Endothelial cell of umbilical vein (primary cell): ENCODE measurements around the gene CCIN. TPM values are rescaled to one million over a fixed set of nuclear protein-coding genes. Genes with fewer than 3 reads are reported as not detected.

Source experiments
- BruUV-seq: library from RNA; stranded (reverse); fragments of 400-500 nt; replicated peaks from 2 replicates; lab custom pipeline; 2021; lab: Mats Ljungman, UMichigan
- CTCF ChIA-PET: fragments of 300-600, 350-600 bp; sonication (Branson Sonifier 250); formaldehyde crosslinking; loops from one replicate; lab custom pipeline; 2021; ENCODE audit warnings: antibody characterized with exemption, inconsistent platforms; lab: Charles Lee
- POLR2A ChIA-PET: fragments of 300-600, 350-600 bp; sonication (Branson Sonifier 250); formaldehyde crosslinking; loops from one replicate; lab custom pipeline; 2021; ENCODE audit warnings: antibody characterized with exemption, inconsistent platforms; lab: Charles Lee
- DNase-seq: peaks from one replicate; pipeline ENCODE4 v3.0.0-alpha.2; 2011; ENCODE audit warnings: low read depth, low spot score
- FAIRE-seq: peaks from 2 replicates; lab custom pipeline; 2011; peaks lifted over from hg19 to GRCh38; lab: Jason Lieb, UNC
- H2AFZ ChIP-seq: 2 replicates; pipeline ENCODE4 v1.6.0; 2012; ENCODE audit warnings: low read depth, low read length, control low read depth, inconsistent platforms
- H3K27ac ChIP-seq: 2 replicates; pipeline ENCODE4 v1.5.1; 2011; ENCODE audit warnings: low read depth, mild to moderate bottlenecking, control low read depth, low read length, moderate library complexity; ENCODE audit not compliant: insufficient read depth
- H3K27me3 ChIP-seq, 2 experiments: 2 replicates each; pipeline versions ENCODE4 v1.6.0 to v1.6.1; 2011; ENCODE audit warnings: low read length in 2 of 2, mixed read lengths in 1 of 2; ENCODE audit not compliant: control insufficient read depth in 2 of 2, insufficient read depth in 2 of 2
- H3K36me3 ChIP-seq, 2 experiments: 2 replicates in 1 of 2; 3 replicates in 1 of 2; pipeline ENCODE4 v1.5.1; 2011; ENCODE audit warnings: low read length in 2 of 2, mild to moderate bottlenecking in 1 of 2, moderate library complexity in 1 of 2; ENCODE audit not compliant: control insufficient read depth in 2 of 2, insufficient read depth in 2 of 2; ENCODE audit errors: extremely low read depth in 1 of 2
- H3K4me1 ChIP-seq: 3 replicates; pipeline ENCODE4 v1.5.1; 2011; ENCODE audit warnings: mild to moderate bottlenecking, low read length; ENCODE audit not compliant: control insufficient read depth, insufficient read depth; ENCODE audit errors: extremely low read depth
- H3K4me2 ChIP-seq: 2 replicates; pipeline ENCODE4 v1.6.1; 2011; ENCODE audit warnings: low read length, control low read depth, mixed read lengths; ENCODE audit not compliant: insufficient read depth
- H3K4me3 ChIP-seq, 3 experiments: fragments of 200-600 bp in 1 of 3; sonication (generic), shearing (Covaris generic) in 1 of 3; replicated peaks in 1 of 3; 2 replicates each; pipeline ENCODE4 v1.5.1; 2011 to 2016; ENCODE audit warnings: control low read depth in 3 of 3, low read length in 3 of 3, mild to moderate bottlenecking in 2 of 3, inconsistent platforms in 1 of 3, low read depth in 1 of 3, moderate library complexity in 1 of 3; ENCODE audit not compliant: insufficient read depth in 1 of 3
- H3K79me2 ChIP-seq: 2 replicates; pipeline ENCODE4 v1.6.0; 2012; ENCODE audit warnings: low read length, inconsistent platforms; ENCODE audit not compliant: control insufficient read depth, insufficient read depth
- H3K9ac ChIP-seq: replicated peaks from 2 replicates; pipeline ENCODE3; 2011; ENCODE audit warnings: low read length, control low read depth; ENCODE audit not compliant: insufficient read depth; ENCODE audit errors: extremely low read depth
- H3K9me1 ChIP-seq: replicated peaks from 3 replicates; pipeline ENCODE4 v1.6.0; 2011; ENCODE audit warnings: mild to moderate bottlenecking, low read length; ENCODE audit not compliant: control insufficient read depth, insufficient read depth; ENCODE audit errors: extremely low read depth
- H3K9me3 ChIP-seq: replicated peaks from 2 replicates; pipeline ENCODE4 v1.5.1; 2012; ENCODE audit warnings: low read length, inconsistent platforms; ENCODE audit not compliant: control insufficient read depth, insufficient read depth
- H4K20me1 ChIP-seq: replicated peaks from 2 replicates; pipeline ENCODE3; 2011; ENCODE audit warnings: mild to moderate bottlenecking, low read length; ENCODE audit not compliant: control insufficient read depth, insufficient read depth; ENCODE audit errors: extremely low read depth
- CTCF ChIP-seq, 2 donors: IDR thresholded peaks; 1 replicate in 1 of 2; 2 replicates in 1 of 2; pipeline ENCODE4 v1.5.1; 2011; ENCODE audit warnings: low read length in 2 of 2, mild to moderate bottlenecking in 2 of 2, moderate library complexity in 2 of 2, control low read depth in 1 of 2, inconsistent platforms in 1 of 2, low read depth in 1 of 2; ENCODE audit not compliant: insufficient read depth in 1 of 2; ENCODE audit errors: extremely low read depth in 1 of 2
- EZH2 ChIP-seq: IDR thresholded peaks from 2 replicates; pipeline ENCODE4 v1.6.1; 2012; ENCODE audit warnings: borderline replicate concordance, low read depth, mild to moderate bottlenecking, moderate library complexity, low read length, inconsistent platforms; ENCODE audit not compliant: severe bottlenecking
- FOS ChIP-seq: IDR thresholded peaks from 2 replicates; pipeline ENCODE4 v1.6.1; 2011; ENCODE audit warnings: mild to moderate bottlenecking, low read length, moderate library complexity, borderline replicate concordance; ENCODE audit not compliant: insufficient read depth
- GATA2 ChIP-seq: IDR thresholded peaks from 2 replicates; pipeline ENCODE4 v1.7.0; 2011; ENCODE audit warnings: low read depth, mild to moderate bottlenecking, moderate library complexity, mixed read lengths, low read length; ENCODE audit not compliant: insufficient read length, insufficient read depth
- JUN ChIP-seq: IDR thresholded peaks from 2 replicates; pipeline ENCODE4 v1.6.1; 2011; ENCODE audit warnings: borderline replicate concordance, low read depth; ENCODE audit not compliant: insufficient read length, insufficient read depth
- MAX ChIP-seq: IDR thresholded peaks from 2 replicates; pipeline ENCODE4 v1.6.1; 2011; ENCODE audit not compliant: insufficient read depth, insufficient read length
- MYC ChIP-seq: IDR thresholded peaks from one replicate; pipeline ENCODE4 v1.6.1; 2011; ENCODE audit warnings: mild to moderate bottlenecking, low read depth, low read length
- POLR2A ChIP-seq: IDR thresholded peaks from 2 replicates; pipeline ENCODE4 v1.6.1; 2012; ENCODE audit warnings: low read depth, mild to moderate bottlenecking, control low read depth, low read length
- POLR2AphosphoS5 ChIP-seq: IDR thresholded peaks from 2 replicates; pipeline ENCODE4 v1.6.1; 2012; ENCODE audit warnings: low read depth, mild to moderate bottlenecking, control low read depth, low read length, moderate library complexity; ENCODE audit not compliant: insufficient read depth
- dilution Hi-C: fragments of 300-500 bp; cut with MboI; formaldehyde crosslinking; loops from one replicate; pipeline ENCODE4 v1.15.0; 2019; ENCODE audit warnings: low sequenced_read_pairs; ENCODE audit not compliant: extremely low pct_ligation_motif_present
- intact Hi-C: fragments of 100-400 bp; cut with micrococcal nuclease; formaldehyde crosslinking; loops from one replicate; pipeline ENCODE4 v1.10.0; 2022
- polyA plus RNA-seq, 4 experiments: library from polyadenylated mRNA; depleted of rRNA in 3 of 4; stranded (reverse) in 3 of 4; unstranded in 1 of 4; fragments of >200 nt; gene quantifications; 2 replicates each; pipeline versions ENCODE4 v1.2.1 to v1.2.3, GENCODE V29; 2011 to 2012; ENCODE audit warnings: missing spikeins in 1 of 4
- total RNA-seq: library from RNA; stranded (reverse); gene quantifications from 2 replicates; pipeline ENCODE4 v1.2.3, GENCODE V29; 2021

Gene CCIN
- total and polyA plus RNA-seq, 2 donors (not counting 3 experiments of a cell fraction or from before 2014, with no cell fraction given): 0.22 to 1.2 TPM

GRCh38 chr9:36214571-36214970, 45.4 kb downstream of the CCIN start:
- H2AFZ ChIP-seq: no peak overlapping the region
- peaks cover 3% of the 10 kb centered on the region for H3K4me1 ChIP-seq
- H3K36me3 ChIP-seq: peaks cover 38 to 42% of the 10 kb centered on the region in 2 experiments
- intact Hi-C loops (no loop called here), dilution Hi-C loops (no loop called here)
- ChIA-PET CTCF (interaction anchor here (1.0 to 1.4 kb wide), 2 partner anchors 9 to 11 kb away, joined by 3 read pairs; no protein-coding TSS in a partner anchor), POLR2A (no interaction called here)
- DNase-seq (peak; percentile 55), FAIRE-seq (peak; percentile 79)
- peaks cover 37% of the 10 kb centered on the region for H3K79me2 ChIP-seq
- H3K9me3 ChIP-seq: no peaks in the 10 kb centered on the region
- H3K27me3 ChIP-seq: no peaks in the 10 kb centered on the region
- H4K20me1 ChIP-seq: no peaks in the 10 kb centered on the region
- H3K4me3 ChIP-seq: no peak overlapping the region
- H3K4me2 ChIP-seq: no peak overlapping the region
- no peaks in the 10 kb centered on the region for H3K9me1 ChIP-seq
- H3K9ac ChIP-seq: no peak overlapping the region
- no TSS peak for BruUV-seq
- H3K27ac ChIP-seq: no peak overlapping the region
- TF ChIP-seq CTCF (IDR thresholded peaks at IDR 0.05; ENCODE audit: extremely low read depth in 1 of 2, insufficient read depth in 1 of 2, low read depth in 1 of 2, low read length in 2 of 2) (no peak), POLR2AphosphoS5 (no peak), FOS (no peak), GATA2 (no peak), JUN (no peak), MAX (no peak), EZH2 (no peak), POLR2A (no peak), MYC (no peak)
